CD4-positive, alpha-beta T cell treated with Interferon gamma for 1 hour (primary cell): ENCODE measurements around the gene HHIP.

ENCODE experiments used
- DNase-seq: peaks from one replicate; pipeline ENCODE4 v3.0.0-alpha.2; 2020

HHIP gene

DNA sequence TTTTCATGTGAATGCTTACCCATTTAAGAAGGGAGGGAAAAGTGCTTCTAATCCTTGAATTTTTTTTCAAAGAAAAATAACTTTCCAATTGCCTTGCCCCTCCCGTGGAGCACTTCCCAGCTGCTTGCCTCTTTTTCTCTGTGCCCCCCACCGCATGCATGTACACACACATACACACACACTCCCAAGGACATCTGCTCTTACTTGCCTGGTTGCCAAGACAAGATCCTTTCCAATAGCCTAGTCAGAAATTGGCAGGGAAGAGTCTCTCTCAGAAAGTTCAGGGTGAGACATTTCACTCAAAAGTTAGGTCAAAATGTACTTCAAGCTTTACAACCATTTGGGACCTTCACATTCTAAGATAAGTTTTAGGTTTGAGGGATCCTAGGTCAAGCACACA lies 10.9 kb downstream of the HHIP start:
- DNase-seq, result no peak

DNA sequence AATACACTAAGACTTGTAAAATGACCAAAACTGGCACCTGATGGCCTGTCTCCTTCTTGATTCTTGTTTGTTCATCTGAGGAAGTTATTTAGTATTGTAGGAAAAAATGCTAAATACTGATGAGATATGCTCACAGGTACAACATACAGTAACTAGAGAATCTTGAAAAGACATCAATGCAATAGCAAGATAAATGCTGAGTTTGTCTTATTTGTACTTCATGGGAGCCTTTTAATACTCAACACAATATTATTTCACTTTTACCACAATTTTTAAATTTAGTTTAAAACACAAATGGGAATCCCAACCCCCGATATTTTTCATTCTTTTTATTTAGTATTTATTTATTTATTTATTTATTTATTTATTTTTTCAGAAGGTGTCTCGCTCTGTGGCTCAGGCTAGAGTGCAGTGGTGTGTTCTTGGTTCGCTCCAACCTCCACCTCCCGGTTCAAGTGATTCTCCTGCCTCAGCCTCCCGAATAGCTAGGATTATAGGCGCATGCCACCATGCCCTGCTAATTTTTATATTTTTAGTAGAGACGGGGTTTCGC lies 12.1 kb downstream of the HHIP start:
- DNase-seq, result no peak

DNA sequence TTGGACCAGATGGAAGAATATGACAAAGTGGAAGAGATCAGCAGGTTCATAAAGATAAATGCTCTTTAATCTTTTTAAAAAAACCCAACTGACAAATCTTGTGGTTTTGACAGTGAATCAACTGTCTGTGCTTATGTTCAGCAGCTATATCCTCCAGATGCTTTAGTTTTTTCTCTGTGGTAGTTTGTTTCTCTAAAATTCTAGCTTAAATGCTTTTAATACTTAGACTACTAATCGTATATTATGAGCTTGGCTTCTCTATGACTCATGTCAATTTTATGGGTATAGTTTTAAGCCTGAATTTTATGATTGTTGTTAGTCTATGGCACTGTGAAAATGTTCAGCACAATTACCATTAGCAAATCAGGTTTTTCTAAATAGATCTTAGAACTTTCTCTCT lies 12.9 kb downstream of the HHIP start:
- DNase-seq, result no peak

DNA sequence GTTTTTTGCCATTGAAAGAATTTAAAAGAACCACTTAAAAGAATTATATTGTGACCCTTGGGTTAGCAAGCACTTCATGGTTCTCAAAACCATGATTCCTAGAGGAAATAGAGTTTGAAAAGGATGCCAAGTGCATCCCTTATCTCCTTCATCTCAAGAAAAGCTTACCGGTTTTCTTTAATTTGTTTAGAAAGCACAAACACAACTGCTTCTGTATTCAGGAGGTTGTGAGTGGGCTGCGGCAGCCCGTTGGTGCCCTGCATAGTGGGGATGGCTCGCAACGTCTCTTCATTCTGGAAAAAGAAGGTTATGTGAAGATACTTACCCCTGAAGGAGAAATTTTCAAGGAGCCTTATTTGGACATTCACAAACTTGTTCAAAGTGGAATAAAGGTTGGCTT lies 13.5 kb downstream of the HHIP start:
- DNase-seq, result no peak

DNA sequence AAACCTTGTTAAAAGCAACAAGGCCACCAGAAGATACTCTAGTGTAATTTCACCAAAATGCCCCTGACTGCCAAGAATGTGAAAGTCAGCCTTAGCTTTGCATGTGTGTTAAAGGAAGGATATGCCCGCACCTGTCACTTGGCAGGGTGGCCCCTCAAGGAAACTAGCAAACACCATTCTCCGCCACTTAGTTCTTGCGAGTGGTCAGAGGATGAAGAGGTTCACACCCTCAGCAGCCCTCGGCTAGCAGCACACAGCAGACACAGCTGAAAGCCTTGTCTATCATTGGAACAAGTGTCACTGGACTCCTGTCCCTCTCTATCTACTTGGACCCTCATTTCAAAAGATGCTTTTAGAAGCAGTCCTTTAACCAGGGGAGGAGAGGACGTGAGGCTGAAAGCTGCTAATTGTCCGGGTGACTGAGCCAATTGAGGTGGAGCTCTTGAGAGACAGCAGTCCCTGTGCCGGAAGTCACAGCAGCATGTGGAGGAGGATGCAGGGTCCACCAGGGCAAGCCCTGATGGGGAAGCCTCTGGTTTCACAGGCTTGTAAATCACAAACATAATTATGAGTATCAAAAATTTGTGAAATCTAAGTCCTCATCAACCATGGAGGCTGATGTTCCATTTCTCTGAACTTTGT lies 18.0 kb downstream of the HHIP start:
- DNase-seq, result no peak

GRCh38 chr4:144666539-144667175 lies 20.7 kb downstream of the HHIP start:
- DNase-seq, result no peak

GRCh38 chr4:144667500-144667899 lies 21.5 kb downstream of the HHIP start:
- DNase-seq, result no peak

DNA sequence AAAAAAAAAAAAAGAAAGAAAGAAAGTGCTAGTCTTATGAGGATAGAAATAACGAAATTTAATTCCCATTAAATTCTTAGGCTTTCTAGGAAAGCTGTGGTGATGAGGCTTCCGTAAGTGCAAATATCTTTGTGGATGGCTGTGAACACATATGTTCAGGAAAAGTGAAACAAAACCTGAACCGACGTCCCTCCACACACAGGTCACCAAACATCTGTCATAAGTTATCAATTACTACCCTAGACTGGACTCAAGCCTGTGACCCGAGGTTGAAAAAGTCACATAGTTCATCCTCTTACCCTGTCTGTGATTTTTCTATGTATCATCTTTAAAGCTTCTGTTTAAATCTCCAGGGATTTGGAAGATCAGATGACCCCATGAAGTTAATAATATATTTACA lies 24.8 kb downstream of the HHIP start:
- no peak for DNase-seq

DNA sequence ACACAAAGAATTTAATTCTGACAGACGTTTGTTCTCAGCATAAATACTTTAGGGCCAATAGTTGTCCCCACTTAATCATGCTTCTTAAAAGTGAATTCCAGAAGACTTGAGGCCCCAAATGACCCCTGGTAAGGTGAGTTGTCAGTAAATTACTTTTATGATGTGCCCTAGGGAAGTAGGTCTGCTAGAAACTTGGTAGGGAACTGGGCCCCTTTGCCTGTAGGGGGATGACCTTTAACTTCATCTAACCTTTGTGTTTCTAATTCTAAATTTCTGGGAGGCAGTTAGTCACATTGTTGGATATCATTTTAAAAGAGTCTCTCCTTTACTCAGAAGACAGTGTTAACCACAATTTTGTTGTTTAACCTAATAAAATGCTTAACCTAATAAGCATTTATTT lies 28.8 kb downstream of the HHIP start:
- no peak for DNase-seq

DNA sequence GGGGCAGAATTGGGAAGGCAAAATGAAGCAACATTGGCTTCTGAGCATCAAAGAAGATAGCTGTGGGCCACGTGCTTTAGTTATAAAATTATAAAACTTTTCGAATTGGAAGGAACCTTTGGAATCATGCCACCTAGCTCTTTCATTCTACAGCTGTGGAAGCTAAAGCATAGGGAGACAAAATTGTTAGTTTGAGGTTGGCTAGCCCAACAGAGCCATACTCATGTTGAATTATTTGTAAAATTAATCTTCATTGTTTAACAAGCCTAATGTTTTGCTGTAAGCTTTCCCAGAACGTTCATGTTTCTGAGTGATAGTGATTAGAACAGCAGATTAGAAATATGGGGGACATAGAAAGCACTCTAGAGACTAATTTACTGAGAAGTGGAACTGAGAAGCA lies 35.9 kb downstream of the HHIP start:
- no peak for DNase-seq

DNA sequence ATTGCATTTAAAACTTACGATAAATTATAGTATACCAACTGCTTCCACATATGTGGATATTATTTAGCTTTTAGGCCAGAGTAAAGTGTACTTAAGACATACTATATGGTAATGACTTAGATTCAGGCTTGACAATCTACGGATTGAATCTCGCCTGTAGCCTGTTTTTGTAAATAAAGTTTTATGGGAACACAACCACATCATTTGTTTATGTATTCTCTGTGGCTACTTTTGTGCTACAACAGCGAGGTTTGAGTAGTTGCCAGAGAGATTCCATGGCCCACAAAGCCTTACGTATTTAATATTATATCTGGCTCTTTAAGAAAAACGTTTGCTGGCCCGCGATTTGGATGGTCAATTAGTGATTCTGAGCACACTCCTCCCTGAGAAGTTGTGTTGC lies 37.6 kb downstream of the HHIP start:
- DNase-seq, result no peak

GRCh38 chr4:144685911-144686310 lies 40.0 kb downstream of the HHIP start:
- no peak for DNase-seq

GRCh38 chr4:144686921-144687320 lies 41.0 kb downstream of the HHIP start:
- DNase-seq, result no peak

GRCh38 chr4:144687466-144687865 lies 41.5 kb downstream of the HHIP start:
- no peak for DNase-seq

DNA sequence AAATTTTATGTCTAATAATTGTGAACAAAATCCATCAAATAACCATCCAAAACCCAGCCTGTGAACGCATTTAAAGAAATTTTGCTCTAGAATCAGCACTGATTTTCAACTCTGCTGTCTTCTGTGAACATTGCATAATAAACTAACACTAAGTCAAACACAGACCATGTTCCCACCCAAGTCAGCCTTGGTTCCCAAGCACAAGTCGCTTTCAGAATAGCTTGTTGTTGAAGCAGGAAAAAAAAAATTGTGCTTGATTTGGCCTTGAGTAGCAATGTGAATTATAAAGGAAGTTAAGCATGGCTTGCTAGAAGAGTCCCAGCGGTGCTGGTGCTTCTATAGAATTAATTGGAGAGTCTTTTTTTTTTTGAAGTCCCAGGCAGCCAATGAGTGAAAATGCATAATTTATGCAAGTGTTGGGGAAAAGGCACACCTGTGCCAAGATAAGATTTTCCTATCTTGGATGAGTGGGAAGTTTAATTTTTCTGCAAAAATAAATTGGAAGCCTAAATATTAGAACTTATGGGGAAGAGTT lies 42.1 kb downstream of the HHIP start:
- no peak for DNase-seq

GRCh38 chr4:144689125-144689524 lies 43.2 kb downstream of the HHIP start:
- DNase-seq, result no peak

GRCh38 chr4:144695721-144696120 lies 49.8 kb downstream of the HHIP start:
- DNase-seq, result no peak

DNA sequence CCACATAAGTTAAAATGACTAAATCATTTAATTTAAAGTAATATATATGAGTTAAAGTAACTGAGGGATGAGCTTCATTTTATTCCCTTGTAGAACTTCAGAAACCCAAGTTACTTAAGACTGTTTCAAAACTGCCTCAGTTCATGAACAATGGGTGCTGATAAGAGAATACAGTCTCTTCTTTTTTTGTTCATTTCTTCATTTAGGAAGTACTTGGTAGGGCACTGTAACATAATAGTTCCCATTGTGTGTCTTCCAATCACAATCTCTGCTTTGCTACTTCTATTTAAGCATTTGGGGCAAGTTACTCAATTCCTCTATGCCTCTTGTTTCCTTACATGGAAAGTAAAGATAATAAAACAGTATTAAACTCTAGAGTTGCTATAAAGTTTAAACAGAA lies 50.4 kb downstream of the HHIP start:
- DNase-seq, result no peak

DNA sequence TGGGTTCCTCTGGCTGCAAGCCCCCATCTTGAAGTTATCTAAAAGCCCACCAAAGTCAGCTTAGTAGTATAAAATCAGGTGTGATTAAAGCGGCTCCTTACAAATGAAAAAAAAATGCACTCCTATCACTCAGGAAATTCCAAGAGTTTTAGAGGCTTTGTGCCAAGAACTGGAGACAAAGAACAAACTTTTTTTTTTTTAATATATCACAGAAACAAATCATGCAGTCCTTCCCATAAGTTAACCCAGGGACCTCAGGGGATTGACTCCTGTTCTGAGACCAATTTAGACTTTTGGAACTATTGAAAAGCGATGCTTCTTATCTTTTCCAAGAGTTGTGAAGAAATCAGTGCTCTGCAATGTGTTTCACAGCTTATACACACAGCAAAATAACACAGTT lies 53.6 kb downstream of the HHIP start:
- DNase-seq, result no peak

DNA sequence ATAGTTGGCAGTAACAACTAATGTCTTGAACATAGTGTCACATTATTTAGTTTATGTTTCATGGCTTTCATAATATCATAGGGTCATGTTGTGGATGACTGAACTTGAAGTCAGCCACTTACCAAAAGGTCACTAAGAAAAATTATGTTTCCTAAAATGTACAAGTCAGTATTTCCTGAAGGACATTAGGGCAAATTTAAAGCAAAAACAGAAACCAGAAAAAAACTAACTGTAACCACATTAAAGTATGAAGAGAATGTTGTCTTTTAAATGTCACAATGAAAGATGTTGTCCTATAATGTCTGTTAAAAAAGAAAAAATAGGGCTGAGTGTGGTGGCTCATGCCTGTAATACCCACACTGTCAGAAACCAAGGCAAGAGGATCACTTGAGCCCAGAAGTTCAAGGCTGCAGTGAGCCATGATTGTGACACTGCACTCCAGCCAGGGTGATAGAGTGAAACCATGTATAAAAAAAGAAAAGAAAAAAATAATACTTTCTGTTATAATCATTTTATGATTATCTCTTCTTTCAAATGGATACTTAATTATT lies 55.8 kb downstream of the HHIP start:
- no peak for DNase-seq

GRCh38 chr4:144703494-144703893 lies 57.5 kb downstream of the HHIP start:
- DNase-seq, result no peak

GRCh38 chr4:144705601-144706590 lies 59.9 kb downstream of the HHIP start:
- no peak for DNase-seq

GRCh38 chr4:144709159-144709558 lies 63.2 kb downstream of the HHIP start:
- DNase-seq, result no peak
